GM18873 (cell line): ENCODE data around the gene BRSK2.
"Not testable (repeated sequence)": the region's sequence is repeated elsewhere in the genome, so short reads cannot be mapped to it uniquely, and the experiment has no call there.

ENCODE experiments used
- ATAC-seq: cut with Tn5 transposase; IDR thresholded peaks from one replicate; pipeline ENCODE4 v1.9.1; 2021; ENCODE audit warnings: mild to moderate bottlenecking, moderate library complexity, moderate number of reproducible peaks; ENCODE audit not compliant: unreplicated experiment, low FRiP score

BRSK2 gene

GRCh38 chr11:1406571-1407485 is 17.1 kb downstream of the BRSK2 start:
- ATAC-seq, result no peak

- ATAC-seq, result no peak
Measured at GRCh38 chr11:1407668-1408067, 17.9 kb downstream of the BRSK2 start.

- no peak for ATAC-seq
Measured at GRCh38 chr11:1408346-1408745, 18.6 kb downstream of the BRSK2 start.

GRCh38 chr11:1409108-1409851 is 19.5 kb downstream of the BRSK2 start:
- no peak for ATAC-seq

GRCh38 chr11:1409852-1410125 is 20.1 kb downstream of the BRSK2 start:
- not testable (repeated sequence) for ATAC-seq

- no peak for ATAC-seq
Measured at GRCh38 chr11:1410366-1411291, 20.9 kb downstream of the BRSK2 start.

- no peak for ATAC-seq
Measured at GRCh38 chr11:1411301-1411700, 21.6 kb downstream of the BRSK2 start.

- not testable (repeated sequence) for ATAC-seq
Measured at GRCh38 chr11:1411739-1412138, 22.0 kb downstream of the BRSK2 start.

- no peak for ATAC-seq
Measured at GRCh38 chr11:1412377-1413095, 22.8 kb downstream of the BRSK2 start.

- no peak for ATAC-seq
Measured at GRCh38 chr11:1414650-1415049, 24.9 kb downstream of the BRSK2 start.

- ATAC-seq, result no peak
Measured at GRCh38 chr11:1415631-1416030, 25.9 kb downstream of the BRSK2 start.

GRCh38 chr11:1418192-1418795 is 28.6 kb downstream of the BRSK2 start:
- not testable (repeated sequence) for ATAC-seq

GRCh38 chr11:1419811-1420210 is 30.1 kb downstream of the BRSK2 start:
- ATAC-seq, result no peak

- no peak for ATAC-seq
Measured at GRCh38 chr11:1421291-1421690, 31.6 kb downstream of the BRSK2 start.

GRCh38 chr11:1422481-1422880 is 32.7 kb downstream of the BRSK2 start:
- no peak for ATAC-seq

GRCh38 chr11:1422981-1423380 is 33.2 kb downstream of the BRSK2 start:
- no peak for ATAC-seq

- not testable (repeated sequence) for ATAC-seq
Measured at GRCh38 chr11:1423406-1423805, 33.7 kb downstream of the BRSK2 start.

- no peak for ATAC-seq
Measured at GRCh38 chr11:1425006-1425405, 35.3 kb downstream of the BRSK2 start.

- no peak for ATAC-seq
Measured at GRCh38 chr11:1425439-1425838, 35.7 kb downstream of the BRSK2 start.
